ENCODE measurements around the gene FNDC3B. TPM values are rescaled to one million over a fixed set of nuclear protein-coding genes. Genes with fewer than 3 reads are reported as not detected.
A peak's percentile ranks its signal among the peaks of the same experiment; 100 is the strongest.

The FNDC3B gene
- total RNA-seq, 1 donor from 2014 or later = 29.0 TPM

- Mint-ChIP-seq H3K9me3 (no peaks in the 10 kb centered on the region), H3K27me3 (ENCODE audit: insufficient read depth) (no peaks in the 10 kb centered on the region), H3K4me3 (no peak overlapping the region), H3K36me3 (ENCODE audit: low read depth) (peaks cover 30% of the 10 kb centered on the region), H3K4me1 (ENCODE audit: low read depth) (no peaks in the 10 kb centered on the region), H3K27ac (no peak overlapping the region)
- intact Hi-C loops (cut with micrococcal nuclease) = no loop called here
- DNase-seq (ENCODE audit: low spot score) = no peak
Measured at GRCh38 chr3:172307141-172307560, 267.8 kb downstream of the FNDC3B start.

- no peak overlapping the region for H3K4me3 Mint-ChIP-seq
- intact Hi-C loops (cut with micrococcal nuclease) = no loop called here
- H3K36me3 Mint-ChIP-seq (ENCODE audit: low read depth) = peaks cover 29% of the 10 kb centered on the region
- H3K9me3 Mint-ChIP-seq = no peaks in the 10 kb centered on the region
- no peaks in the 10 kb centered on the region for H3K4me1 Mint-ChIP-seq (ENCODE audit: low read depth)
- no peaks in the 10 kb centered on the region for H3K27me3 Mint-ChIP-seq (ENCODE audit: insufficient read depth)
- DNase-seq (ENCODE audit: low spot score) = no peak
- H3K27ac Mint-ChIP-seq = no peak overlapping the region
Measured at GRCh38 chr3:172309059-172309458, 269.7 kb downstream of the FNDC3B start.

- H3K9me3 Mint-ChIP-seq = no peaks in the 10 kb centered on the region
- H3K27me3 Mint-ChIP-seq (ENCODE audit: insufficient read depth) = no peaks in the 10 kb centered on the region
- no peak for DNase-seq (ENCODE audit: low spot score)
- H3K4me3 Mint-ChIP-seq = no peak overlapping the region
- no peak overlapping the region for H3K27ac Mint-ChIP-seq
- H3K4me1 Mint-ChIP-seq (ENCODE audit: low read depth) = no peaks in the 10 kb centered on the region
- intact Hi-C loops (cut with micrococcal nuclease) = no loop called here
- peaks cover 28% of the 10 kb centered on the region for H3K36me3 Mint-ChIP-seq (ENCODE audit: low read depth)
Measured at GRCh38 chr3:172309741-172310427, 270.5 kb downstream of the FNDC3B start.

- DNase-seq (ENCODE audit: low spot score) = no peak
- H3K27ac Mint-ChIP-seq = no peak overlapping the region
- no peaks in the 10 kb centered on the region for H3K9me3 Mint-ChIP-seq
- no peak overlapping the region for H3K4me3 Mint-ChIP-seq
- intact Hi-C loops (cut with micrococcal nuclease) = no loop called here
- H3K36me3 Mint-ChIP-seq (ENCODE audit: low read depth) = peaks cover 26% of the 10 kb centered on the region
- H3K4me1 Mint-ChIP-seq (ENCODE audit: low read depth) = peaks cover 1% of the 10 kb centered on the region
- no peaks in the 10 kb centered on the region for H3K27me3 Mint-ChIP-seq (ENCODE audit: insufficient read depth)
Measured at GRCh38 chr3:172310428-172310760, 271.0 kb downstream of the FNDC3B start.

- peaks cover 8% of the 10 kb centered on the region for H3K4me1 Mint-ChIP-seq (ENCODE audit: low read depth)
Measured at GRCh38 chr3:172311217-172311616, 271.8 kb downstream of the FNDC3B start.

GRCh38 chr3:172312001-172312400 is 272.6 kb downstream of the FNDC3B start:
- H3K27ac Mint-ChIP-seq = no peak overlapping the region
- no peak overlapping the region for H3K4me3 Mint-ChIP-seq
- no peaks in the 10 kb centered on the region for H3K27me3 Mint-ChIP-seq (ENCODE audit: insufficient read depth)
- intact Hi-C loops (cut with micrococcal nuclease) = no loop called here
- H3K4me1 Mint-ChIP-seq (ENCODE audit: low read depth) = peaks cover 8% of the 10 kb centered on the region
- no peak for DNase-seq (ENCODE audit: low spot score)
- H3K9me3 Mint-ChIP-seq = no peaks in the 10 kb centered on the region
- H3K36me3 Mint-ChIP-seq (ENCODE audit: low read depth) = peaks cover 29% of the 10 kb centered on the region

More at GRCh38 chr3:172311217-172311616, 271.8 kb downstream of the FNDC3B start:
- no peak for DNase-seq (ENCODE audit: low spot score)
- Mint-ChIP-seq H3K27ac (no peak overlapping the region), H3K27me3 (ENCODE audit: insufficient read depth) (no peaks in the 10 kb centered on the region), H3K9me3 (no peaks in the 10 kb centered on the region), H3K36me3 (ENCODE audit: low read depth) (peaks cover 28% of the 10 kb centered on the region), H3K4me3 (no peak overlapping the region)
- intact Hi-C loops (cut with micrococcal nuclease) = no loop called here

GRCh38 chr3:172312711-172313110 is 273.3 kb downstream of the FNDC3B start:
- intact Hi-C loops (cut with micrococcal nuclease) = no loop called here
- Mint-ChIP-seq H3K27ac (no peak overlapping the region), H3K36me3 (ENCODE audit: low read depth) (peaks cover 22% of the 10 kb centered on the region), H3K9me3 (no peaks in the 10 kb centered on the region), H3K4me3 (no peak overlapping the region), H3K27me3 (ENCODE audit: insufficient read depth) (no peaks in the 10 kb centered on the region), H3K4me1 (ENCODE audit: low read depth) (peaks cover 11% of the 10 kb centered on the region)
- no peak for DNase-seq (ENCODE audit: low spot score)

GRCh38 chr3:172313671-172314070 is 274.3 kb downstream of the FNDC3B start:
- DNase-seq (ENCODE audit: low spot score) = no peak
- H3K27ac Mint-ChIP-seq = no peak overlapping the region
- H3K27me3 Mint-ChIP-seq (ENCODE audit: insufficient read depth) = no peaks in the 10 kb centered on the region
- H3K4me1 Mint-ChIP-seq (ENCODE audit: low read depth) = peaks cover 20% of the 10 kb centered on the region
- H3K9me3 Mint-ChIP-seq = no peaks in the 10 kb centered on the region
- intact Hi-C loops (cut with micrococcal nuclease) = no loop called here
- peaks cover 27% of the 10 kb centered on the region for H3K36me3 Mint-ChIP-seq (ENCODE audit: low read depth)
- H3K4me3 Mint-ChIP-seq = no peak overlapping the region

- no peaks in the 10 kb centered on the region for H3K27me3 Mint-ChIP-seq (ENCODE audit: insufficient read depth)
- no peak overlapping the region for H3K27ac Mint-ChIP-seq
- H3K36me3 Mint-ChIP-seq (ENCODE audit: low read depth) = peaks cover 27% of the 10 kb centered on the region
- no peak overlapping the region for H3K4me3 Mint-ChIP-seq
- intact Hi-C loops (cut with micrococcal nuclease) = no loop called here
- DNase-seq (ENCODE audit: low spot score) = no peak
- H3K9me3 Mint-ChIP-seq = no peaks in the 10 kb centered on the region
- H3K4me1 Mint-ChIP-seq (ENCODE audit: low read depth) = peaks cover 20% of the 10 kb centered on the region
Measured at GRCh38 chr3:172314591-172315160, 275.3 kb downstream of the FNDC3B start.

GRCh38 chr3:172315401-172316091 is 276.2 kb downstream of the FNDC3B start:
- H3K27me3 Mint-ChIP-seq (ENCODE audit: insufficient read depth) = no peaks in the 10 kb centered on the region
- H3K4me1 Mint-ChIP-seq (ENCODE audit: low read depth) = peaks cover 20% of the 10 kb centered on the region
- H3K4me3 Mint-ChIP-seq = no peak overlapping the region
- H3K9me3 Mint-ChIP-seq = no peaks in the 10 kb centered on the region
- DNase-seq (ENCODE audit: low spot score) = no peak
- intact Hi-C loops (cut with micrococcal nuclease) = no loop called here
- H3K27ac Mint-ChIP-seq = peak overlapping the region; percentile 48
- H3K36me3 Mint-ChIP-seq (ENCODE audit: low read depth) = peaks cover 28% of the 10 kb centered on the region

- Mint-ChIP-seq H3K9me3 (no peaks in the 10 kb centered on the region), H3K4me1 (ENCODE audit: low read depth) (peaks cover 20% of the 10 kb centered on the region), H3K4me3 (no peak overlapping the region), H3K27ac (no peak overlapping the region), H3K27me3 (ENCODE audit: insufficient read depth) (no peaks in the 10 kb centered on the region), H3K36me3 (ENCODE audit: low read depth) (peaks cover 21% of the 10 kb centered on the region)
- DNase-seq (ENCODE audit: low spot score) = no peak
- intact Hi-C loops (cut with micrococcal nuclease) = no loop called here
Measured at GRCh38 chr3:172316758-172317157, 277.4 kb downstream of the FNDC3B start.

- no peaks in the 10 kb centered on the region for H3K9me3 Mint-ChIP-seq
- H3K27me3 Mint-ChIP-seq (ENCODE audit: insufficient read depth) = no peaks in the 10 kb centered on the region
- DNase-seq (ENCODE audit: low spot score) = no peak
- intact Hi-C loops (cut with micrococcal nuclease) = no loop called here
- no peak overlapping the region for H3K4me3 Mint-ChIP-seq
- H3K4me1 Mint-ChIP-seq (ENCODE audit: low read depth) = peaks cover 20% of the 10 kb centered on the region
- H3K27ac Mint-ChIP-seq = no peak overlapping the region
- H3K36me3 Mint-ChIP-seq (ENCODE audit: low read depth) = peaks cover 21% of the 10 kb centered on the region
Measured at GRCh38 chr3:172317481-172317880, 278.1 kb downstream of the FNDC3B start.

GRCh38 chr3:172317984-172318383 is 278.6 kb downstream of the FNDC3B start:
- no peak for DNase-seq (ENCODE audit: low spot score)
- H3K4me1 Mint-ChIP-seq (ENCODE audit: low read depth) = peaks cover 20% of the 10 kb centered on the region

More at GRCh38 chr3:172317984-172318383, 278.6 kb downstream of the FNDC3B start:
- Mint-ChIP-seq H3K36me3 (ENCODE audit: low read depth) (peaks cover 24% of the 10 kb centered on the region), H3K27ac (peak overlapping the region; percentile 67), H3K9me3 (no peaks in the 10 kb centered on the region), H3K27me3 (ENCODE audit: insufficient read depth) (no peaks in the 10 kb centered on the region), H3K4me3 (no peak overlapping the region)
- intact Hi-C loops (cut with micrococcal nuclease) = no loop called here

Measured in activated T-helper 1 cell treated with anti-CD3 and anti-CD28 coated beads, Interleukin-12 subunit alpha, Interleukin-12 subunit beta, Interleukin-2, Interleukin-4 antibody, amounts not matched to agents 30 ng/mL and 10 ng/mL and 1 ng/mL, durations not matched to agents 14 hours and 24 hours and 36 hours (primary cell).